Ishikawa (cell line): ENCODE results near the gene FDXACB1.

Source experiments
- CEBPB ChIP-seq: IDR thresholded peaks from 2 replicates; pipeline ENCODE4 v1.6.1; 2012
- CREB1 ChIP-seq: IDR thresholded peaks from 2 replicates; pipeline ENCODE4 v1.6.1; 2012; ENCODE audit warnings: low read depth
- EP300 ChIP-seq: IDR thresholded peaks from 2 replicates; pipeline ENCODE4 v1.6.1; 2012; ENCODE audit warnings: borderline replicate concordance
- MAX ChIP-seq: IDR thresholded peaks from 2 replicates; pipeline ENCODE4 v1.6.1; 2012
- NFIC ChIP-seq: IDR thresholded peaks from 2 replicates; pipeline ENCODE4 v1.6.1; 2012
- RAD21 ChIP-seq: IDR thresholded peaks from 2 replicates; pipeline ENCODE4 v1.6.1; 2012; ENCODE audit warnings: low read depth
- REST ChIP-seq: IDR thresholded peaks from 2 replicates; pipeline ENCODE4 v1.6.1; 2012; ENCODE audit warnings: low read depth, mild to moderate bottlenecking
- TAF1 ChIP-seq: IDR thresholded peaks from 2 replicates; pipeline ENCODE4 v1.6.1; 2012; ENCODE audit warnings: low read depth, mild to moderate bottlenecking
- TCF12 ChIP-seq: IDR thresholded peaks from 2 replicates; pipeline ENCODE4 v1.6.1; 2012; ENCODE audit warnings: low read depth
- TEAD4 ChIP-seq: IDR thresholded peaks from 2 replicates; pipeline ENCODE4 v1.6.1; 2012
- USF1 ChIP-seq: IDR thresholded peaks from 2 replicates; pipeline ENCODE4 v1.6.1; 2012
- YY1 ChIP-seq: IDR thresholded peaks from 2 replicates; pipeline ENCODE4 v1.6.1; 2012; ENCODE audit warnings: low read depth
- ZBTB7A ChIP-seq: IDR thresholded peaks from 2 replicates; pipeline ENCODE4 v1.6.1; 2012; ENCODE audit warnings: low read depth

GRCh38 chr11:111870522-111870885 is 8.5 kb downstream of the FDXACB1 start:
- no peak for TF ChIP-seq EP300
- no peak for TF ChIP-seq YY1
- TF ChIP-seq USF1 = no peak
- no peak for TF ChIP-seq REST
- no peak for TF ChIP-seq CEBPB
- no peak for TF ChIP-seq TEAD4
- TF ChIP-seq CREB1 = no peak
- no peak for TF ChIP-seq TAF1
- no peak for TF ChIP-seq MAX
- no peak for TF ChIP-seq RAD21
- no peak for TF ChIP-seq TCF12
- TF ChIP-seq ZBTB7A = no peak
- TF ChIP-seq NFIC = no peak
